HCT116 (cell line): ENCODE data around the gene PMPCB. TPM values are rescaled to one million over a fixed set of nuclear protein-coding genes. Genes with fewer than 3 reads are reported as not detected.

Source experiments
- ATAC-seq: fragments of 200-7000 bp; cut with Tn5 transposase; 2 replicates; pipeline ENCODE4 v1.9.1; 2020; ENCODE audit warnings: mild to moderate bottlenecking, moderate library complexity
- BruUV-seq: library from RNA; stranded (reverse); fragments of 400-500 nt; replicated peaks from 2 replicates; lab custom pipeline; 2021; lab: Mats Ljungman, UMichigan
- CTCF ChIA-PET: fragments of 300-600 bp; sonication (Branson Sonifier 250); formaldehyde crosslinking; loops from one replicate; lab custom pipeline; 2021; ENCODE audit warnings: antibody characterized with exemption; lab: Charles Lee
- POLR2A ChIA-PET: fragments of 300-600, 350-600 bp; sonication (Branson Sonifier 250); formaldehyde crosslinking; loops from one replicate; lab custom pipeline; 2021; ENCODE audit warnings: antibody characterized with exemption; lab: Charles Lee
- RAD21 ChIA-PET, 2 experiments: fragments of 300-600 bp; sonication (Branson Sonifier 250); formaldehyde crosslinking; loops; one replicate each; lab custom pipeline; 2023; ENCODE audit warnings: low total read pairs in 2 of 2; ENCODE audit not compliant: uncharacterized antibody in 2 of 2, unreplicated experiment in 2 of 2, low non-redundant PET in 1 of 2; lab: Charles Lee
- DNase-seq: peaks from one replicate; pipeline ENCODE4 v3.0.0-alpha.2; 2010; ENCODE audit warnings: low read depth, low spot score
- H2AFZ ChIP-seq: fragments of 200-600 bp; shearing (Covaris generic), sonication (generic); 2 replicates; pipeline ENCODE4 v1.6.1; 2017; ENCODE audit warnings: low read depth, mixed run types, mixed read lengths, antibody characterized with exemption, low read length; ENCODE audit not compliant: poor library complexity, severe bottlenecking
- H3K27ac ChIP-seq: 2 replicates; pipeline ENCODE4 v1.5.1; 2012; ENCODE audit warnings: low read depth, low read length
- H3K27me3 ChIP-seq: fragments of 200-600 bp; sonication (generic); 2 replicates; pipeline ENCODE4 v1.6.1; 2016; ENCODE audit warnings: mixed run types, low read length, mixed read lengths; ENCODE audit not compliant: insufficient read depth
- H3K36me3 ChIP-seq, 2 experiments: fragments of 200-500 bp in 1 of 2; fragments of 200-600 bp in 1 of 2; sonication (Bioruptor generic) in 1 of 2; sonication (generic) in 1 of 2; 2 replicates each; pipeline versions ENCODE4 v1.5.1 to v1.6.1; 2014 to 2016; ENCODE audit warnings: low read length in 2 of 2, inconsistent platforms in 1 of 2, mixed read lengths in 1 of 2, mixed run types in 1 of 2; ENCODE audit not compliant: insufficient read depth in 2 of 2, control insufficient read depth in 1 of 2
- H3K4me1 ChIP-seq, 2 experiments: fragments of 200-600 bp in 1 of 2; sonication (generic) in 1 of 2; 2 replicates each; pipeline versions ENCODE4 v1.5.1 to v1.6.1; 2012 to 2017; ENCODE audit warnings: low read length in 2 of 2, inconsistent platforms in 1 of 2, mild to moderate bottlenecking in 1 of 2, mixed read lengths in 1 of 2, mixed run types in 1 of 2, moderate library complexity in 1 of 2; ENCODE audit not compliant: insufficient read depth in 2 of 2, control insufficient read depth in 1 of 2
- H3K4me2 ChIP-seq: fragments of 200-600 bp; sonication (generic); 2 replicates; pipeline ENCODE4 v1.6.1; 2017; ENCODE audit warnings: mixed run types, low read length, mixed read lengths
- H3K4me3 ChIP-seq, 2 experiments: fragments of 200-600 bp in 1 of 2; sonication (generic) in 1 of 2; replicated peaks in 1 of 2; 2 replicates each; pipeline ENCODE4 v1.5.1; 2011 to 2016; ENCODE audit warnings: low read length in 2 of 2, control low read depth in 1 of 2, low read depth in 1 of 2, mild to moderate bottlenecking in 1 of 2, mixed read lengths in 1 of 2, mixed run types in 1 of 2
- H3K79me2 ChIP-seq: fragments of 200-600 bp; sonication (generic); 2 replicates; pipeline ENCODE4 v1.6.1; 2017; ENCODE audit warnings: mild to moderate bottlenecking, mixed run types, low read length, moderate library complexity, mixed read lengths; ENCODE audit not compliant: insufficient read depth
- H3K9ac ChIP-seq: fragments of 200-600 bp; sonication (generic); 2 replicates; pipeline ENCODE4 v1.6.1; 2016; ENCODE audit warnings: low read length, mixed read lengths
- H3K9me2 ChIP-seq: fragments of 200-600 bp; sonication (generic), shearing (Covaris generic); 2 replicates; pipeline ENCODE4 v1.6.1; 2017; ENCODE audit warnings: mixed run types, mild to moderate bottlenecking, moderate library complexity; ENCODE audit not compliant: insufficient read depth
- H3K9me3 ChIP-seq, 2 experiments: fragments of 200-500 bp in 1 of 2; fragments of 200-600 bp in 1 of 2; sonication (Bioruptor generic) in 1 of 2; sonication (generic) in 1 of 2; 2 replicates each; pipeline ENCODE4 v1.6.1; 2014 to 2017; ENCODE audit warnings: low read length in 2 of 2, mixed read lengths in 2 of 2, inconsistent platforms in 1 of 2, low read depth in 1 of 2, mild to moderate bottlenecking in 1 of 2, mixed run types in 1 of 2, moderate library complexity in 1 of 2; ENCODE audit not compliant: control insufficient read depth in 1 of 2, insufficient read depth in 1 of 2
- H4K20me1 ChIP-seq: fragments of 200-600 bp; sonication (generic), shearing (Covaris generic); 2 replicates; pipeline ENCODE4 v1.6.1; 2017; ENCODE audit warnings: mixed run types, mild to moderate bottlenecking, moderate library complexity; ENCODE audit not compliant: insufficient read depth
- CEBPB ChIP-seq: IDR thresholded peaks from 2 replicates; pipeline ENCODE4 v1.6.1; 2012; ENCODE audit warnings: low read depth
- EGR1 ChIP-seq: IDR thresholded peaks from 2 replicates; pipeline ENCODE4 v1.6.1; 2012; ENCODE audit warnings: low read depth
- ELF1 ChIP-seq: IDR thresholded peaks from 2 replicates; pipeline ENCODE4 v1.6.1; 2012; ENCODE audit warnings: low read depth, borderline replicate concordance
- FOSL1 ChIP-seq: IDR thresholded peaks from 2 replicates; pipeline ENCODE4 v1.6.1; 2012; ENCODE audit warnings: low read depth
- JUND ChIP-seq: IDR thresholded peaks from 2 replicates; pipeline ENCODE4 v1.6.1; 2012
- POLR2A ChIP-seq: IDR thresholded peaks from 2 replicates; pipeline ENCODE4 v1.7.0; 2011; ENCODE audit warnings: borderline replicate concordance; ENCODE audit not compliant: insufficient read depth, insufficient read length; ENCODE audit errors: extremely low read depth
- SRF ChIP-seq: IDR thresholded peaks from 2 replicates; pipeline ENCODE4 v1.6.1; 2012; ENCODE audit warnings: low read depth
- TCF7L2 ChIP-seq: IDR thresholded peaks from 2 replicates; pipeline ENCODE4 v1.7.0; 2011; ENCODE audit warnings: borderline replicate concordance, inconsistent platforms; ENCODE audit not compliant: insufficient read depth, insufficient read length; ENCODE audit errors: extremely low read depth
- ZFX ChIP-seq: fragments of 450-650 bp; IDR thresholded peaks from 2 replicates; pipeline ENCODE4 v1.6.1; 2017
- ZNF274 ChIP-seq: fragments of 200-500 bp; sonication (Bioruptor generic); IDR thresholded peaks from 2 replicates; pipeline ENCODE4 v1.6.1; 2014; ENCODE audit warnings: mild to moderate bottlenecking, low read depth, low read length, inconsistent platforms
- intact Hi-C: fragments of 100-400 bp; cut with micrococcal nuclease; formaldehyde crosslinking; loops from 2 replicates; pipeline ENCODE4 v1.10.0; 2022
- total RNA-seq: library from RNA; stranded (reverse); gene quantifications from one replicate; pipeline ENCODE4 v1.2.1, GENCODE V29; 2021; ENCODE audit not compliant: unreplicated experiment
- TF ChIP-seq, protein P1 (sequence below): IDR thresholded peaks from 2 replicates; pipeline ENCODE4 v1.6.1; 2012
- TF ChIP-seq, protein P2 (sequence below): IDR thresholded peaks from 2 replicates; pipeline ENCODE4 v1.6.1; 2012
- TF ChIP-seq, protein P3 (sequence below): IDR thresholded peaks from 2 replicates; pipeline ENCODE4 v1.6.1; 2012; ENCODE audit warnings: low read depth
- TF ChIP-seq, protein P4 (sequence below), 3 experiments: fragments of 200-600 bp in 1 of 3; sonication (generic) in 1 of 3; IDR thresholded peaks in 2 of 3; conservative IDR thresholded peaks in 1 of 3; 2 replicates each; pipeline ENCODE4 v1.5.1; 2012 to 2017; ENCODE audit warnings: low read depth in 2 of 3, low read length in 2 of 3, antibody characterized with exemption in 1 of 3, borderline replicate concordance in 1 of 3, control low read depth in 1 of 3, mild to moderate bottlenecking in 1 of 3, mixed read lengths in 1 of 3, mixed run types in 1 of 3, moderate library complexity in 1 of 3; ENCODE audit not compliant: insufficient read depth in 1 of 3

The PMPCB gene
- total RNA-seq, 1 experiment from 2014 or later, result 73.9 TPM

DNA sequence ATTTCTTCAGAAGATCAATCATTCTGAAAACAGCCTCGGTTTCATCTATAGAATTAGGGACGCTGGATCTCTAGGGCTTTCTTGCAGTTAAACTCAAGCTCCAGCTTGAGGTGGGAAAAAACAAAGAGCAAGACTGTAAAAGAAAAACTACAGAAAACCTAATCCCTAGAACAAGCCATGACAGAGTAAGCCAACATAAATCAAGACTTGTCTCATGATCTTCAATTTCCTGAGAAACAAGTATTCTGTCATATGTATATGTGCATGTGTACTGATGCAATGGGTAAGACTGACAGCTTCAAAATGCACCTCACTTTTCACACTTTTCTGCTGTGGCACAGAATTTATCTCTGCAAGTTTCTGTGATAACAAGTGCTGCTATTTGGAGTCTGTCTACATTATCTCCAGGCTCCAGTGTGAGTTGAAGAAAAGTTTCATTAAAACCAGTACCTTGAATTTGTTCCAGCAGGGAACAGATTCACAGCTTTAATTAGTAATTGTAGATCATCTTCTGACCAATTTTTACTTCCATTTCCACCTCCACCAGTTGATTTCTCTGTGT is 19.2 kb downstream of the PMPCB start:
- no peak for DNase-seq
- CTCF ChIA-PET, result no interaction called here
- no peak overlapping the region for H2AFZ ChIP-seq
- intact Hi-C loops, result no loop called here
- TF ChIP-seq ZNF274 (no peak), SRF (no peak)
- TF ChIP-seq, protein P1, sequence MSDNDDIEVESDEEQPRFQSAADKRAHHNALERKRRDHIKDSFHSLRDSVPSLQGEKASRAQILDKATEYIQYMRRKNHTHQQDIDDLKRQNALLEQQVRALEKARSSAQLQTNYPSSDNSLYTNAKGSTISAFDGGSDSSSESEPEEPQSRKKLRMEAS, result no peak
- TF ChIP-seq, all 23 proteins: peak for 0
- ATAC-seq, result no peak
- Histone ChIP-seq H3K4me1 (no peaks in the 10 kb centered on the region), H3K9me3 (no peaks in the 10 kb centered on the region), H3K4me2 (no peak overlapping the region), H3K27ac (no peak overlapping the region), H4K20me1 (peaks cover 12% of the 10 kb centered on the region; the same call in 1 of the 2 replicates), H3K36me3 (peaks cover 60 to 84% of the 10 kb centered on the region in 2 experiments), H3K9ac (no peak overlapping the region), H3K79me2 (peaks cover 50% of the 10 kb centered on the region; the same call in 1 of the 2 replicates), H3K9me2 (no peaks in the 10 kb centered on the region), H3K27me3 (no peaks in the 10 kb centered on the region), H3K4me3 (no peak overlapping the region)
- ChIA-PET POLR2A (no interaction called here), RAD21 (no interaction called here)
- no TSS peak for BruUV-seq

DNA sequence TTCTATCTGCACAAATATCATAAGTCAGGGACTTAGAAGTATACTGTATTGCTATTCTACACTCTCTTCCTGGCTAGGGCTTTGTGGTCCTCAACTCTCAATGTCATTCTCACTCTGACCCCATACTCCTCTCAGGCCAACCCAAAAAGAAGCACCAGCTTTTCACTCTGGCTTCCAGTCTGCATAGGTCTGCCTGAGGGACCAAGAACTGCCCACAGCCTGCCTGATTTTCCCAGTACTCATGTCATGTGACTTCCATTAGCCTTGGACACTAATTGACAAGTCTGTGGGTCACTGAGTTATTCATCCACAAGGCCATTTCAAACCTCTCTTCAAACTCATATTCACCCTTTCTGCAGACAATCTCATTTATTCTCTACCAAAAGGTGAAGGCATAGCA is 19.8 kb downstream of the PMPCB start:
- ATAC-seq, result no peak
- peaks cover 57 to 78% of the 10 kb centered on the region in 2 experiments for H3K36me3 ChIP-seq
- TF ChIP-seq ZNF274 (no peak), CEBPB (no peak), EGR1 (no peak), SRF (no peak), FOSL1 (no peak), POLR2A (no peak), ZFX (no peak), JUND (no peak), ELF1 (no peak), TCF7L2 (no peak)
- TF ChIP-seq, protein P2, sequence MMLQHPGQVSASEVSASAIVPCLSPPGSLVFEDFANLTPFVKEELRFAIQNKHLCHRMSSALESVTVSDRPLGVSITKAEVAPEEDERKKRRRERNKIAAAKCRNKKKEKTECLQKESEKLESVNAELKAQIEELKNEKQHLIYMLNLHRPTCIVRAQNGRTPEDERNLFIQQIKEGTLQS, result no peak
- TF ChIP-seq, protein P3, sequence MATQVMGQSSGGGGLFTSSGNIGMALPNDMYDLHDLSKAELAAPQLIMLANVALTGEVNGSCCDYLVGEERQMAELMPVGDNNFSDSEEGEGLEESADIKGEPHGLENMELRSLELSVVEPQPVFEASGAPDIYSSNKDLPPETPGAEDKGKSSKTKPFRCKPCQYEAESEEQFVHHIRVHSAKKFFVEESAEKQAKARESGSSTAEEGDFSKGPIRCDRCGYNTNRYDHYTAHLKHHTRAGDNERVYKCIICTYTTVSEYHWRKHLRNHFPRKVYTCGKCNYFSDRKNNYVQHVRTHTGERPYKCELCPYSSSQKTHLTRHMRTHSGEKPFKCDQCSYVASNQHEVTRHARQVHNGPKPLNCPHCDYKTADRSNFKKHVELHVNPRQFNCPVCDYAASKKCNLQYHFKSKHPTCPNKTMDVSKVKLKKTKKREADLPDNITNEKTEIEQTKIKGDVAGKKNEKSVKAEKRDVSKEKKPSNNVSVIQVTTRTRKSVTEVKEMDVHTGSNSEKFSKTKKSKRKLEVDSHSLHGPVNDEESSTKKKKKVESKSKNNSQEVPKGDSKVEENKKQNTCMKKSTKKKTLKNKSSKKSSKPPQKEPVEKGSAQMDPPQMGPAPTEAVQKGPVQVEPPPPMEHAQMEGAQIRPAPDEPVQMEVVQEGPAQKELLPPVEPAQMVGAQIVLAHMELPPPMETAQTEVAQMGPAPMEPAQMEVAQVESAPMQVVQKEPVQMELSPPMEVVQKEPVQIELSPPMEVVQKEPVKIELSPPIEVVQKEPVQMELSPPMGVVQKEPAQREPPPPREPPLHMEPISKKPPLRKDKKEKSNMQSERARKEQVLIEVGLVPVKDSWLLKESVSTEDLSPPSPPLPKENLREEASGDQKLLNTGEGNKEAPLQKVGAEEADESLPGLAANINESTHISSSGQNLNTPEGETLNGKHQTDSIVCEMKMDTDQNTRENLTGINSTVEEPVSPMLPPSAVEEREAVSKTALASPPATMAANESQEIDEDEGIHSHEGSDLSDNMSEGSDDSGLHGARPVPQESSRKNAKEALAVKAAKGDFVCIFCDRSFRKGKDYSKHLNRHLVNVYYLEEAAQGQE, result no peak
- TF ChIP-seq, protein P4, sequence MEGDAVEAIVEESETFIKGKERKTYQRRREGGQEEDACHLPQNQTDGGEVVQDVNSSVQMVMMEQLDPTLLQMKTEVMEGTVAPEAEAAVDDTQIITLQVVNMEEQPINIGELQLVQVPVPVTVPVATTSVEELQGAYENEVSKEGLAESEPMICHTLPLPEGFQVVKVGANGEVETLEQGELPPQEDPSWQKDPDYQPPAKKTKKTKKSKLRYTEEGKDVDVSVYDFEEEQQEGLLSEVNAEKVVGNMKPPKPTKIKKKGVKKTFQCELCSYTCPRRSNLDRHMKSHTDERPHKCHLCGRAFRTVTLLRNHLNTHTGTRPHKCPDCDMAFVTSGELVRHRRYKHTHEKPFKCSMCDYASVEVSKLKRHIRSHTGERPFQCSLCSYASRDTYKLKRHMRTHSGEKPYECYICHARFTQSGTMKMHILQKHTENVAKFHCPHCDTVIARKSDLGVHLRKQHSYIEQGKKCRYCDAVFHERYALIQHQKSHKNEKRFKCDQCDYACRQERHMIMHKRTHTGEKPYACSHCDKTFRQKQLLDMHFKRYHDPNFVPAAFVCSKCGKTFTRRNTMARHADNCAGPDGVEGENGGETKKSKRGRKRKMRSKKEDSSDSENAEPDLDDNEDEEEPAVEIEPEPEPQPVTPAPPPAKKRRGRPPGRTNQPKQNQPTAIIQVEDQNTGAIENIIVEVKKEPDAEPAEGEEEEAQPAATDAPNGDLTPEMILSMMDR (IDR thresholded peaks at IDR 0.05 in 2 of 3, conservative IDR thresholded peaks at IDR 0.05 in 1 of 3; ENCODE audit: borderline replicate concordance in 1 of 3, insufficient read depth in 1 of 3, low read depth in 2 of 3, low read length in 2 of 3), result no peak

More for the DNA sequence above, 19.8 kb downstream of the PMPCB start:
- no peak overlapping the region for H2AFZ ChIP-seq
- H4K20me1 ChIP-seq, result peaks cover 12% of the 10 kb centered on the region; the same call in 1 of the 2 replicates
- ChIA-PET POLR2A (no interaction called here), CTCF (no interaction called here), RAD21 (no interaction called here)
- H3K4me3 ChIP-seq, result no peak overlapping the region
- BruUV-seq, result no TSS peak
- peaks cover 44% of the 10 kb centered on the region; the same call in 1 of the 2 replicates for H3K79me2 ChIP-seq
- no peaks in the 10 kb centered on the region for H3K4me1 ChIP-seq
- no peaks in the 10 kb centered on the region for H3K27me3 ChIP-seq
- H3K4me2 ChIP-seq, result no peak overlapping the region
- H3K9ac ChIP-seq, result no peak overlapping the region
- intact Hi-C loops, result no loop called here
- DNase-seq, result no peak
- H3K9me3 ChIP-seq, result no peaks in the 10 kb centered on the region
- no peak overlapping the region for H3K27ac ChIP-seq
- H3K9me2 ChIP-seq, result no peaks in the 10 kb centered on the region
